HG02610 (cell line): ENCODE data around the gene SAMD10.

Experiments
- ATAC-seq: cut with Tn5 transposase; IDR thresholded peaks from one replicate; pipeline ENCODE4 v1.9.1; 2021; ENCODE audit warnings: mild to moderate bottlenecking, moderate library complexity; ENCODE audit not compliant: unreplicated experiment

The SAMD10 gene

DNA sequence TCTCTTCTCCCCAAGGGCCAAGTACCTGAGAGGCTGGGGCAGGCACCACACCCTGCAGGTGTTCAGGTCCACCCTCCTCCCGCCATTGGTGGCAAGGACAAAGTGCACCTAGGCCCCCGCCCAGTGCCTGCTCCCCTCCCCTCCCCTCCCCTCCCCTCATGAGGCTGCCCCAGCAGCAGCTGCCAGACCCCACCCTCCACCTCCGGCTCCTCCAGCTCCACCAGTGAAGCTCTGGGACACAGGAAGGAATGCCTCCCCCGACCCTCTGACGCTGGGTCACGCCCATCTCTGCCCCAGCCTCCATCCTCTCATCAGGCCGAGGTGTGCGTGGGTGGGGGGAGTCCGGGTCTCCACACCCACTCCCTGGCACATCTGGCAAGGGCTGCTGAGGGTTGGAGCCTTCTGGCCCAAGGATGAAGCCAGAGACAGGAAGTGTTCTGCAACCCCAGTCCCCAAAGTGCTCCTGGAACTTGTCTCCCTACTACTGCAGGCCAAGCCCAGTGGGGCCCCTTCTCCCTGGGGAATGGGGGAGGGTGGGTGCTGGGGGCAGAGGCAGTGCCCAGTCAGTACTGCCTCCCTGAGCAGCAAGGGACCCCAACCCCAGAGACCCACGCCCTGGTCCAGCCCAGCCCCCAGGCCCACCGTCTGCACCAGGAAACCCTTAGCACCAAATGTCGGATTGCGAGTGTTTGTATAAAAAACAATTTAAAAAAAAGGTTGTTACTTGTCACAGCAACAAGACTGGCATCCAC, 21.6 kb downstream of the SAMD10 start:
- ATAC-seq, result no peak

DNA sequence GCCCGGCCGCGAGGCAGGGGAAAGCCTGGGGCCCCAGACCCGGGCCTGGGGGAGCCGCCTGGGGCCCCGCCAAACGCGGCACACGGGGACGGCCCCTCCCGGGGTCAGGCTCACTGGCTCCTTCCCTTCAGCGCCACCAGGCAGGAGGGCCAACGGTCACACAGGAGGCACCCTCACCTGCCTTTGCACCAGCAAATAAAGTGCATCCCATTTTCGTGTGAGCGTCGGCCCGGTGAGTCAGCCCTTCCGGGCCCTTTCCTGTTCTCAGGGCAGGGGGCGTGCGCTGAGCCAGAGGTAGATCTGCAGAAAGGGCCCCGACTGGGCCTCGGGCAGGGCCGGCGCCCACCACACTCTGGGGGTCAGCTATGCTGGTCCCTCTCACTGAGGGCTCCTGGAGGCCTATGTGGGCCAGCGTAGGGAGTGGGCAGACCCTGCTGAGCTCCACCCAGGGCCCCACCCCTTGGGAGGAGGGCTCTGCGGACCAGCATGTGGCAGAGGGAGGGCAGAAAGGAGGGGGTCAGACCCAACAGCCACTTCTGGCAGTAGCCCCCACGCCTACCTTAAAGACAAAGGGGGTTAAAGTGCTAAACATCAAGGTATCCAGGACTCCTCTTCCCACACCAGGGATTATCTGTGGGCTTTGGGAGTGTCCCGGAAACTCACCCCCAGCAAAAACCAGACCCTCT, 22.3 kb downstream of the SAMD10 start:
- peak; percentile 13 for ATAC-seq

- ATAC-seq, result no peak
Observed at GRCh38 chr20:63956664-63957003, 22.8 kb downstream of the SAMD10 start.

DNA sequence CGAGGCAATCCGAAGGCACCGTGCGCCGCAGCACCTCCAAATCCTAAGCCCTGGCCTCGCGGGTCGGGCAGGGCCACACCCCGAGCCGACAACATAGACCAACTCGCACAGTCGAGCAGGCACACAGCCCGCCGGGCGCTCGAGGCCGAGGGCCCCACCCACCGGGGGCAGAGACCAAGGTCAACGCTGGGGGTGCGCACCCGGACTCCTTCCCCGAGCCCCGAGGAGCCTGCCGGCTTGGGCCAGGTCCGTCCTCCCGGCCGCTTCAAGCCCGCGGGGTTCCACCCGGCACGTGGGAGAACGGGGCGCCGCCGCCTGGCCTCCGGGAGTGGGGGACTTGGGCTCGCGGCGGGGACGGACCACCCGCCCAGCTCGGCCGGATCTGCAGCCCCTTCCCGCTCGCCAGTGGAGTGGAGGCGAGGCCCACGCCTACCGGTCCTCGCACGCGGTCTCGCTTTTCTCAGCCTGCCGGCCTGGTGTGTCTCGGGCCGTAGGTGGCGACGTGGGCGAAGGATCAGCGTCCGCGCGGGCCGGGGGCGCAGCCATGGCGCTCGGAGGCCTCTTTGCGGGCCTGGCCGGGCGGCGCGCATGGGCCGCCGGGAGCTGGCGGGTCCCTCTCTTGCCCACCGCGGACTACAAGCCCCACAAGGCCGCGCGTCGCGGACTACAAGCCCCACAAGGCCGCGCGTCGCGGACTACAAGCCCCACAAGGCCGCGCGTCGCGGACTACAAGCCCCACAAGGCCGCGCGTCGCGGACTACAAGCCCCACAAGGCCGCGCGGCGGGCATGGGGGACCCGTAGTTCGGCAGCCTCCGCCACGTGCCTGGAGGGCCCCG, 23.4 kb downstream of the SAMD10 start, which contains the start of gene UCKL1:
Gene UCKL1, minus strand, starts transcription at position 590 of the 837 bp plus-strand sequence. Its CDS starts 44 bp downstream, at position 546.
- peak; percentile 69 for ATAC-seq

DNA sequence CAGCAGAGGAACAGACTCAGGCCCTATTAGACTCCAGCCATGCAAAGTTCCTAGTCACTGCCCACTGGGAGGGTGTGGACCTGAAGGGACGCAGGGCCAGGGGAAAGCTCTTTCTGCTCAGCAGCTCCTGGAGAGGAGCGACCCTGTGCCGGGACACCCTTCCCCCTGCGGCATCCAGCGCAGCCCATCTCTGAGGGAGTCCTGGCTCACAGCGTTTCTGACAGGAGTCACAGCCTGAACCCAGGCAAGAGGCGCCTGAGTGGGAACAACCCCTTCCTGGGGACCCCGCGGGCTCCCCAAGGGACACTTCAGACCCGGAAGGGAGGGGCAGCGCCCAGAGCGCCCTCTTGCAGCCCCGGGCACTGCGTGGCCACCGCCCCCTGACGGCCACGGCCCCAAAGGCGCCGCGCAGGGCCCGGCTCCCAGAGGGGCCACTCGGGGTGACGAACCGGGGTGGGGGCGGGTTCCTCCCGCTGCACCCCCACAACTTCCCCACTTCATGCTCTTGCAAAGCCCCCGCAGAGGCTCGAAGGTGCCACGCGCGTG, 24.1 kb downstream of the SAMD10 start:
- ATAC-seq, result peak; percentile 6

DNA sequence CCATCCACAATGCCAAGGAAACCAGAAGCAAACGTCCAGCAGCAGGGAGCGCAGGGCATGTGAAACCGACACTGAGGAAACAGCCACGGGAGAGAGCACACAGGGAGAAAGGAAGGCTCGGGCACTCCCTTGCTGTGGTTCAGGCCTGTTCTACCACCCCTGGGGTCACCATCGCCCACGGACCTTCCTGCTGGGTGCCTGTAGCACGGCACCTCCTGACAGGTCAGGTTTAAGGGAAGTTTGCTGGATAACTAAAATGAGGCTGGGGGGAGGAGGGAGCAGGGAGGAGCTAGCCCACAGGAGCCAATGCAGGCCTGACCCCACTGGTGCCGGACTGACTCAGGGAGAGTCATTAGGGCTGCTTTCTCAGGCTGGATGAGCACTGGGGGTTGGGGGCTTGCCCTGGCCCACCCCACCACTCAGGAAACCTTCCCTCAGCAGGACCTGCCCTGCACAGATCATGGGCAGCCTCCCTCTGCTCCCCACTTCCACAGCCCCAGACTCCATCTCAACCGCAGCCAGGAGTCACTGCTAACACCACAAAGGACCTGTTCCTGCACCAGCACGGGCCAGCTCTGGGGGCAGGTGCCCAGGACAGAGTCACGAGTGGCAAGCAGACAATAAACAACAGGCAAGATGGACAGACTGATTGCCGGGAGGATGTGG, 25.5 kb downstream of the SAMD10 start:
- ATAC-seq, result no peak

- ATAC-seq, result no peak
Observed at GRCh38 chr20:63952769-63953168, 26.7 kb downstream of the SAMD10 start.

DNA sequence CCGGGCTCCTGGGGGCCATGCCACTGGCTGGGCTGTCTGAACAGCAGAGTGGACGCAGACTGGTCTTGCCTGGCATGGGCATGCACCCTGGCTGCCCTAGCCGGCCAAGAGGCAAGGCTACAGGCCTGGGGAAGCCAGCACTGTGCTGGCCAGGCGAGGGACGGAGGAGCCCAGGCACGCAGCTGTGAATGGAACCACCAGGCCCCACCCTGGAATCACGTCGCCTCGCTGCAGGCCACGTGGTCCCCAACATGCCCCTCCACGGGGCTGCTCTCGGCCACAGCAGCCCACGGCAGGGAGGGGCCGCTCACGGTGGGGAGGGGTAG, 27.3 kb downstream of the SAMD10 start:
- no peak for ATAC-seq

DNA sequence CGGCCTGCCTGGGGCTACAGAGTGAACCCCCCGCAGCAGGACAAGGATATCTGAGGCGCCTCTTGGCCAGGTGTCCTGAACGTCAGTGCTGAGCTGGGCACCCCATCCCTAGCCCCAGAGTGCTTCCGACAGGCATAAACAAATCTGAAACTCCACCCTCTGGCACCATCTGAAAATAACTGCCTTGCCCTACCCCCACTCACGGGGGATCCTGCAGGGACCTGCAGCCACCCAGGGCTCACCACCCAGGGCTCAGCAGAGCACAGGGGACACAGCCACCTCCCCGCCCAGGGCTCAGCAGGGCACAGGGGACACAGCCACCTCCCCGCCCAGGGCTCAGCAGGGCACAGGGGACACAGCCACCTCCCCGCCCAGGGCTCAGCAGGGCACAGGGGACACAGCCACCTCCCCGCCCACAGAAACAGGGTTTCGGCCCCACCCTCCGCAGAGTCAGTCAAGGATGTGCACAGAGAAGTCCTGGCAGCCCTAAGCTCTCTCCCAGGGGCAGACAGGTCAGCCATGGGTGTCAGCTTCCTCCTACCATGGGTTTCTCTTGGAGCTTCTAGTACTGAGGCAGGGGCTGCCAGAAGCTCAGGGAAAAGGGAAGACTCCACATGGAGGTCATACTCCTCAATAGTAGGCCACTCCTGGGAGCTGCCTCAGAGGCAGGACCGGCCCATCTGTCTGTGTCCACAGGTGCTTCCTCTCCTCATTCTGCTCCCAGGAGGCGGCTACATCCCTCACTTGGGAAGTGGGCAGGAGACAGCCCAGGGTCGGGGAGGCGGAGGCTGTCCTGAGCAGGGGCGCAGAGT, 27.8 kb downstream of the SAMD10 start:
- ATAC-seq, result no peak

- ATAC-seq, result no peak
Observed at GRCh38 chr20:63950701-63951397, 28.6 kb downstream of the SAMD10 start.

DNA sequence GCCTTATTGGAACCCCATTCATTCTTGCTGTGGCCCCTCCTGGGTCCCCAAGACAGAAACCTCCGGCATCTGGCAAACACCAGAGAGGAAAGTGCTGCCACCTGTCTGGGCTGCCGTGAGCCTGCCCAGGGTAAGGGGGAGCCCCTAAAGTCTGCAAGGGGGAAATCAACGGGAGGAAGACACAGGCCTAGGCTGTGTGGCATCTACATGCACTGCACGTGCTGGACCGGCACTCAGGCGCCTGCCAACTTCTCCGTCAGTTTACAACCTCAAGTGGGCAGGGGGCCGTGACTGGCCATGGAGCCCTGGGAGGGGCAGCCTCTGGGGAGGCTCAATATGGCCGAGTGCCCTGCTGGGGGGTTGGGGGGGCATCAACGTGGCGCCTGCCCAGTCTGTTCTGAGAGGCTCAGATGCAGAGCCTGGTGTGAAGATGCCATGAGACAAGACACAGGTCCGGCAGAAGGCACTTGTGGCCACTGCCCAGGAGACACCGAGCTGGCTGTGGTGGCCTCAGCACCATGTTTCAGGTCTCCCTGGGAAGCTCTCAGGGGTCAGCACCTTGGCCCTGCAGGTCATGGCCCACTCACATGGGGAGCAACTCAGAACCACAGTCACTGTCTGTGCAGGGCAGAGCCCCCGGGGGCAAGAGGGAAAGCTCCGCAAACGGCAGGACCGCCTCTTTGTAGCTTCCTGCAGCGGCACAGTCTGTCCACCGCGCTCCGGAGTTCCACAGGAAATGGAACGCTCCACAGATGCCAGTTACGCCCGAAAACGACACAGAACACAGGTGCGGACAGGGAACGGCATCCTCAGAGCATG, 31.6 kb downstream of the SAMD10 start:
- no peak for ATAC-seq

GRCh38 chr20:63946986-63947637, 32.3 kb downstream of the SAMD10 start:
- ATAC-seq, result no peak

GRCh38 chr20:63945921-63946920, 33.2 kb downstream of the SAMD10 start:
- no peak for ATAC-seq

DNA sequence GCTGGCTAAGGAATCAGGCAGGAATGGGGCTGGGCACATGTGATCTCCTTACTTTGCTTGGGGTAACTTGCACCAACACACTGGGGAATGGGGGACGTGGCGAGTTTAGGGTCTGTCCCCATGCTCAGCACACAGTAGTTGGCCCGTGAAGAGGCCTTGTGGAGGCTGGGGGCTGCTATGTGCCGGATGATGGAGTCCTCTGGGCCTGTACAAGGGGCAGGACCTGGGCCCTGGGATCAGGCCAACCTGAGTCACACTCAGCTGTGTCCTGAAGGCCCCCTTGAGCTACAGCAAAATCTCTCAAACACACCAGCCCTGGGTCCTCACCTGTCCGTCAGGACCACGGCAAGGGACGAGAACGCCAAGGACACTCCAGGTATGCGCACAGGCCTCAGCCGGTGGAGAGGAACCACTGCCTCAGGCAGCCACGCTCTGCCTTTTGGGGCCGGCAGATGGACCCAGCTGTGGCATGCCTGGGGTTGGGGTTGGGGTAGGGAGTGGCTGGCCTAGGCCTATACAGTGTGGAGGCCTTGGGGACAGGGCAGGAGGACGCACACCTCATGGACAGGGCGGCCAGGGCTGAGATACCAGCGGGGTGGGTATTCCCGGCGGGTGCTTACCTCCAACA, 34.3 kb downstream of the SAMD10 start:
- no peak for ATAC-seq

DNA sequence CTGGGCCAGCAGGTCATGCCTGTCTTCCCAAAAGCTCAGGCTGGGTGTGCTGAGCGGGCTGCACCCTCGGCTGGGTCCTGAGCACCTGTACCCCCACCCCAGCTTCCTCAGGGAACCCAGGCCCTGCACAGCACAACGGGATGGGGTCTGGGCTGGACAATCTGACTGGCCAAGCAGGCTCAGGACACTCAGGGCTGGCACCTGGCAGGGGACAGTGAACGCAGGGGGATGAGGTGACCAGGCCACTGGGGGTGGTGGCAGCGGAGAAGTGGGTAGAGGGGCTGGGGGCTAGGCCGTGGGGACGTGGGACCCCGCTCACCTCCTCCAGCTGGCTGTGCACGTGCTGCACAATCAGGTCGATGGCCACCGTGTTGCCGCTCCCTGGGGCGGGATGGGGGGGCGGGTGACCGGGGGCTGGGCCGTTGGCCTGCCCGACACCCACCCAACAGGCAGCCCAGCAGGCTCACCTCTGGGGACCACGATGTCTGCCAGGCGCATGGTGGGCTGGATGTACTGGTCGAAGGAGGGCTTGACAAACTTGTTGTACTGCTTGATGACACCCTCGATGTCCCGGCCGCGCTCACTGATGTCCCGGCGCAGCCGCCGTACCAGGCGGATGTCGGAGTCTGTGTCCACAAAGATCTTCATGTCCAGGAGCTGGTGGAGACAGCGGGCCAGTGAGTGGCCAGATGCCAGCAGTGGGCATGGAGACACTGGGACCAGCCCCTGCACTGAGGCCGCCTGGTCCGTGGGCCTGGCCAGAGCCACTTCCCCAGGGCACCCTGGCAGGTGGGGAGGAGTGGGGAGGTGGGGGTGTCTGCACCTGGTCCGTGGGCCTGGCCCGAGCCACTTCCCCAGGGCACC, 35.1 kb downstream of the SAMD10 start:
- no peak for ATAC-seq

DNA sequence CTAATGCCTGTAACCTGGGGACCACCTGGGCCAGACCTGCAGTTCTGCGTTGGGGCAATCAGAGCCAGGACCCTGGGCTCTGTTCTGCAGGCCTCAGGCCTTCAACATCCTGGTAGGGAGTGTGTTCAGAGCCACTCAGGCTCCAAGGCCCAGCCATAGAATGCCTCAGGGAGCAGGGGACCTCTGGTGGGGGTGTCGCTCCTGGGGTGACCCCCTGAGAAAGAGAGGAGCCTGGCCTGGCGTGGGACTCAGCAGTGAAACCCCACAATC, 35.7 kb downstream of the SAMD10 start:
- ATAC-seq, result no peak
